Stimulated activated CD8-positive, alpha-beta memory T cell treated with anti-CD3 and anti-CD28 coated beads, Interleukin-12 subunit alpha, Interleukin-12 subunit beta, amount 100 ng/mL, for 4 hours (primary cell): ENCODE measurements around the gene MAML2.

Experiments
- DNase-seq: peaks from one replicate; pipeline ENCODE4 v3.0.0-alpha.2; 2020; ENCODE audit warnings: low read depth

Gene MAML2

GRCh38 chr11:96125400-96125799 lies 217.6 kb downstream of the MAML2 start:
- DNase-seq, result no peak

DNA sequence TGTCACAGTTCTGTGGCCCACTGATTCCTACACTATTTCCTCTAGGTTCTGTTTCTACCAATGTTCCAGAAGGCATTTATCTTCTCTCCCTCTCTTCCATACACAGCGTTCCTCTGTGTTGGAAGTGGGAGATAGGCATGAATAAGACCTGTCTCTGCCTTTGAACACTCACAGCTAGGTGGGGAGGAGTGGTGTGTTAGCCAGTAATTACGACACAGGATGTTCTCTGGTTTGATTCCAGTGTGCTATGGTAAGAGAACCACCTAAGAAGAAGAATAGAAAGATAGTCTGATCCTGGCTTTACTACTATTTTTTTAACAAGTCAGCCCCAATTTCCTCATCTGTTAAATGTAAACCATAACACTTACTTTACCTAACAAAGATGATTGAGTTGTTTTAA lies 218.8 kb downstream of the MAML2 start:
- DNase-seq, result no peak

GRCh38 chr11:96123301-96123700 lies 219.7 kb downstream of the MAML2 start:
- no peak for DNase-seq

DNA sequence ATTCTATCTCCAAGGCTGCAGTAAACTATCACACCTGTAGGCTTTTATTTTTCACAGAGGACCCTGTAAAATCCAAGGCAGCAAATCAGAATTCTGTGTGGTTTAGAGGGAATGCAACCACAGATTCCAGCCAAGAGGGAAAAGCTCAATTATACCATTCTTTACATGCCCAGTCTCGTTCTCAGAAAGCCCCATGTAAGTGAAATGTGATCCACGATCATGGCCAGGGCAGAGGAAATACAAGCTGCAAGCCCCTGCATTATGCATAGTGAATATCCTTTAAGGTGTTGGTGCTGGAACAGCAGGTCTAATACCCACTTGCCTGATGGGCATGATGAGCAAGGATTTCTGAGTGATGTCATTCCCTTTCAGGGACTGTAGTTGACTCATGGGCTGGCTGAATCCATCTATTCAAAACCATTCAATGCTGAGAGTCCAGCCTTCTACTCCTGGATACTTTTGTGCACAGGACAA lies 220.4 kb downstream of the MAML2 start:
- DNase-seq, result no peak

GRCh38 chr11:96119211-96119610 lies 223.8 kb downstream of the MAML2 start:
- DNase-seq, result no peak

DNA sequence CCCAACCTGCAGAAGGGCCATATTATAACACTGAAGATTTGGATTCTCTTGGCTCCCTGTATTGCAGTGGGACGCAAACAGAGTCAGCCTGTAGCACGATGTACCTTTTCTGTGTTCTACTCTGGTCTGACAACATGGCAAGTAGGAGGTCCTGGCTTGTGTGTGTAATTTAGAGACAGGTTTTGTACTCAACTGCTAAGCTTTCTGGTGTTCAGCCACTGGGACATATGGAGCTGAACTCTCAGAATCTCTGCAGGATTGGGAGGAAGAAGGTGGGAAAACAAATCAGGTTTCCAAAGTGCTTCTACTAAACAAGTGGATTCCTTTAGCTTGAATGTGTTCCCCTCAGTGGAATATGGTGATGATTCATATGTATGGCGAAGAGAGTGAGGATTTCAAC lies 226.6 kb downstream of the MAML2 start:
- DNase-seq, result no peak

DNA sequence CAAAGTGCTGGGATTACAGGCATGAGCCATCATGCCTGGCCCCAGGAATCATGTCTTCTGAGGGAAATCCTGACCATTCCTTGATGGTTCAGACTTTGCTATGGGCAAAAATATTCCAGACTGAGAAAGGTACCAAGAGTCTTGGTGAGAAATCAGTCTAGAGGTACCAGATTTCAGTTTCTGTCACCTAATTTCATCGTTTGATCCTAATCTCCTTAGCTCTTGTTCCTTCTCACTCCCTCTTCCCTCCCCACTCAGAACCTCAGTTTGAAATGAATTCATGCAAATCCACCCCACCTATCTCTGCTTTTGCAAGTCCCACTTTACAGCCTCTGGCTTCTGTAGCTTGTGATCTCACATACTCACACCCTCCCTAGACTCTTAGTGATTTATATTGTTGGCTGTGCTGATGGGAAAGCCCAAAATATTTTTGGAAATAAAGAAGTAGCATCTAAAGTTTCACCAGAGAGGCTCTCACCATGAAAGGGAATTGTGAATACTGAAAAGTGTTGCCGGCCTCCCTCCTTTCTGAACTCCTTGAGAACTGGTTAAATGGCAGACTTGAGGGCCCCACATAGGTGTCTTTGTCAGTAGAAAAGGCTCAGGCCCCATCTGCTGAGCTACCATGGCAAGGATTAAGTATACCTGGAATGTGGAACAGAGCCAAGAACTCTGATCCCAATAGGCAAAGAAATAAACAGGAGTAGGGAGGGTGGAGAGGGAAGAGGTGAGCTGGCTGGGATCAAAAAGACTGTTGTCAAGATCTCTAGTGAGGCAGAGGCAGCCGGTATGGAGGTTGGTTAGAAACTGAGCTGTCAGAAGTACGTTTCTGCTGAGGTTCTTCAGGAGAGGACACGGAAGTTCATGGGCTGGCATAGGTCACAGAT lies 228.6 kb downstream of the MAML2 start:
- DNase-seq, result no peak

DNA sequence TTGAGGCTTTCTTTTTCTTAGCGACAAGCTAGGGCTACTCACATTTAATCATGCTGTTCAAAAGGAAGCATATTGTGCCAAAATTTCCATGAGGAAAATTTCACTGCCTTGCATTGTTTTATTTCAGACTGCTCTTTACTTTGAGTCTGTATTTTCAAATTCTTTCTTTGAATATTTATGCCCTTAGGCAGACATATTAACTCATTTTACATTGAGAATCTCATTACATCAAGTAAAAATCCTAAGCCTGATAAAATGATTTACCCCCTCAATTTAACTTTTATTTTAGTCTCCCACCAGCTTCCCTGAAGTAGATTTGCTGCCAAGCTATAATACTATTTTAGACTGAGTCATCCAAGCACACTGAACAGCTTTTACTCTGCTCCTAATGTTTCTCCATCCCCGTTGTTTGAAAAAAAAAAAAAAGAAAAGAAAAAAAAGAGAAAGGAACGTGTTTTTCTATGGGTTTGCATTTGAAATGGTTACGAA lies 229.8 kb downstream of the MAML2 start:
- no peak for DNase-seq

DNA sequence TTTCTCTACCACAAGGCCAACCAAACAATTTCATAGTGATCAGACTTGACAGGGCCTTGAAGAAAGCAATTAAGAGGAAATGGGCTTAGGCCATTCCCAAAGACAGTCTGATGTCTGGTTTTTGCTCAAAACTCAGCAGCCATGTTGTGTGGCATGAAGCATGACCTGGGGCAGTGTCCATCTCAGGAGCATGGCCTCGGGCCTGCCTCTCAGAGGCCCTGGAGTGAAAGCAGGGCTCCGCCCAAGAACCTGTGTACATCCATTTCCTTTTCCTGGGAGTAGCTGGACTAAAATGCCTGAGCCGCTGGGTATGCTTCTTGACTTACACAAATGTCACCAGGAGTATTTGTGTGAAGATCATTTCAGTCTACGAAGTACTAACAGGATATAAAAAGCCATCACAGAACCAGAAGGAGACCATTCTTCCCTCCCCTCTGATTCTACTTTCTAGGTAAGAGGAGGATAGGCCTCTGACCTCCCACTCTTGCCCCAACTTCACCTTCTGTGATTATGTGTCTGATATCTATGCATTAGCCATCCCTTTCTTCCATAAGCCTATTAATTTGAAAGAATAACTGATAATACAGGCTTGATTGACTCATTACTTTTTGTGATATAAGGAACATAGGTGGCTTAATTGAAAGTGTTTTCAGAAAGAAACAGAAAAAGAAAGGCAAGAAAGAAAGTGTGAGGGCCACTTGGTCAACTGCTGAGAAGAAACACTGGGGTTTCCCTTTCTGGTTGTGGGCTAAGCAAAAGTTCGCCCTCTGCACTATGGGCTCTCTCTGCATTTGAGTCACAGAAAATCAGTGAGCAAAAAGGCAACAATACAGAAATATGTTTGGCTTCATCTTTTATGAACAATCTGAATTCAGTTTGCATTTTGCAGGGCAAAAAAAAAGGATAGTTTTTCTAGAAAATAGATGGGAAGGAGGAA lies 230.5 kb downstream of the MAML2 start:
- no peak for DNase-seq

DNA sequence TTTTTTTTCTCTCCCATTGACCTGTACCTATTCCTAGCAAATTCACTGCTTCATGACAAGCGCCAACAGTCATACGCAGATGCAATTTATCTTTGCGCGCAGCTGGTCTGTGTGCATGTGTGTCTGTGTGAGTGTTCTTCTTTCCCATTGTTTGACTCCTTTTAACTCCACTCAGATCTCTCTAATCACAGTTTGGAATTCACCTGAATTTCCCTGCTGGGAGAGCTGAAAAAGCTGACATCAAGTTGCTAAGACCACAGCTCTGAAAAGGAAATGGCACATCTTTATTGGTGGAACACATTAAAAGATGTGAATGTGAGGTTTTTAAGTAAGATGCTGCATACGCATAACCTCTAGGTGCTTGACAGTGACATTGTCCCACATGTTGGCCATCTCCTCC lies 231.7 kb downstream of the MAML2 start:
- no peak for DNase-seq

DNA sequence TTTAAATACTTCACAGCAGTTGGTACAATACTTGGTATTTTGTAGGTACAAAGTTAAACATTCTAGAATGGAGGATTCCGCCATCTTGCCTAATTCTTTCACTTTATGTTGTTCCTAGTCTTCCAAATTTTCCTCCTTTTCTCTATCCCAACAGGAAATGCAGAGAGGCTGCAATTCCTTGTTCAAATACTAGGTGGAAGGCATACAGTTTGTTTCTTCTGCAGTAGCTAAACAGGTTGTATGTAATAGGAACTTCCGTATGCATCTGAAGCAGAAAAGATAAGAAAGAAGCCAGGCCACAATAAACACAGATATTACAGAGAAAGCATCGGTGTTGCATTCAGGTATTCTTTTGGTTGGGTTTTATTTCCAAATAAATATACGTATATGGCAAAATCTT lies 232.7 kb downstream of the MAML2 start:
- no peak for DNase-seq

DNA sequence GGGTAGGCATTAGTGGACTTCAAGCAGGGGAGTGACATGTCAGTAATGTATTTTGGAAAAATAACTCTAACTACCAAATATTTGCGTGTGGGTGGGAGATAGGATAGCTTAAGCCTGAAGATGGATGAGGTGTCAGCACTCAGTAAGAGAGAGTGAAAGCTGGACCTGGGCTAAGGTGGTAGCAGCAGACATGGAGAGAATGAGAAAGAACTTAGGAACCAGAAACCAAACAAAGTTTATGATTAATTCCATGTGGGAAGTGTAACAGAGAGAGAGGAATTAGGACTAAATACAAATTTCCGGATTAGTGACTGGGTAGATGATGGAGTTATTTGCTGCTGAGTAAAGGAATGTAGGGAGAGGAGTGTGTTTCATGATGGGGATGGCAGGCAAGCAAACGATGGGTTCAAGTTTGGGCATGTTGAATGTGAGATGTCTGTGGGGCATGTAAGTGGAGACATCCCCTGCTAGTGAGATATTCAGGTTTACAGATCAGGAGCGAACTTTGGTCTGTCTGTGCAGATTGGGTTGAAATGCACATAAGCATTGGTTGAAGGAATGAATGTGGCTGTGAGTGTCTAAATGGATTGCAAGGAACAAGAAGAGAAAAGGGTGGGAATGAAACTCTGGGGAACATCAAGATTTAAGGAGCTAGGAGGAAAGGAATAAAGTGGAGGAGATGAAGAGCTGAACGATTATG lies 233.5 kb downstream of the MAML2 start:
- no peak for DNase-seq

DNA sequence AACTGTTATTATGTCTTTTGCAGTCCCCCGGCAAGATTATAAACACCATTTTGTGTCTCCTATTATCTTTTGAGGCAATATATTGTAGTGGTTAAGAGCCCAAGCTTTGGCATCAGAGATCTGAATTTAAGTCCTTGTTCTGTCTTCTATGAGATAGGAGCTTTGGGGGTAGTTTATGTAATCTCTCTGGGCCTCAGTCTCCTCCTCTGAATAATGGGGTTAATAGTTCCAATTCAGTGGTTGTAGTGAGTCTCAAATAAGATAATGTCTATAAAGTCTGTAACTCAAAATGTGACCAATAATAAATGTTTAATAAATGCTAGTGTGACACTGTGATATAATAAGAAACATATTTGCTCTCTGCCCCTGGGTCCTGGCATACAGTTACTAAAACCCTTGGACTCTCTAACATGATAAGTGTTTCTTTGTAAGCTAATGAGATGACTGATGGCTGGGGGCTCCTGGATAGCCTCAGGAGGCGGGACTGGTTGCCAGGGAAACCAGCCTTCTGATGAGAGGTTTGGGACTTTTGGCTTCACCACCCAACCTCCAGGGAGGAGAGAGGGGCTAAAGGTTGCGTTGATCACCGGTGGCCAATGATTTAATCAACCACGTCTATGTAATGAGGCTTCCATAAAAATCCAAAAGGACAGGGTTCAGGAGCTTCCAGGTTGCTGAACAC lies 235.7 kb downstream of the MAML2 start:
- DNase-seq, result no peak

- no peak for DNase-seq
These were observed 236.3 kb downstream of the MAML2 start for GRCh38 chr11:96106645-96107044.

DNA sequence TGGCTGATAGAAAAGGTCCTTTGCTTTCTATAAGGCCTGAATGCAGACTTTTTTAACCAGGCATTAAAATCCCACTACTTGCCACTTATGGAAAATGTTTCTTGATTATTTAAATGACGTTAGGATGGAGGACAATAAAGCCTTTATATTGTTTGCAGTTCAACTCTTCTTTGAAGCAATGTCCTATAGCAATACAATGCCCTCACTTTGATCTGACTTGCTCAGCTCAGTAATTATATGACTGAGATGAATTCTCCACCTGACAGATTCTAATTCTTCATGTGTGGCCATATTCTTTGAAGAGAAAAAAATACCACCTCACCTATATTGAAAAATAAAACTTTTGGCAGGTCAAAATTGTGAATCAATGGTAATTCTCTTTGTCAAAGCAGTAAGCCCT lies 237.1 kb downstream of the MAML2 start:
- no peak for DNase-seq

DNA sequence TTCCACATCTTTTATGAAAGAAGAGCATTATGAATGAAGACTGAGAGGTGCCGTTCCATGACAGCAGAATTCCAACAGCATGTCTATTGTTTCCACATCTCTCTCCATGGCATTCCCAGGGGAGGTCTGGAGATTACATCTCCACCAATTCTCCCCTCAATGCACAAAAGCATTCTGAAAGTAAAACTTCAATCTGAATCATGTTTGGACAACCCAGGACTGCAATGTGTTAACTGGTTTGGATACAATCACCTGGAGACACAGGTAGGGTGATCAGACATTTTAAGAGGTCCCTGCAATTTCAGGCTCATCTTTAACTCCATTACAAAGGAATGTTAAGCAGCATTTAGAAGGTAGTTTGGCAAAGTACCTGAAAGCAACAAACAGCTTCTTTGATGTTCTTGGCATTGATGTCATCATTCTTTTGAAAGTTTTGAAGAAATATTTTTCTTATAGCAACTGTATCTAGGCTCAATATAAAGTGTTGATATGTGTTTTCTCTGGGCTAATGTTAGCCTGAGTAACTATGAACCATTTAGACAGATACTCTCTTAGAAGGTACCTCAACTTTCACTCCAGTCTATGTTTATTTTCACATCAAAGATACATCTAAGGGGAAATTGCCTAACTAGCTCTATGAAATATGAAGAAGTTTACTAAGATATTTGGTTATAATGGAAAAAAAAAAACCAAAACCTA lies 237.6 kb downstream of the MAML2 start:
- no peak for DNase-seq

GRCh38 chr11:96104496-96104895 lies 238.5 kb downstream of the MAML2 start:
- no peak for DNase-seq

- no peak for DNase-seq
These were observed 239.3 kb downstream of the MAML2 start for GRCh38 chr11:96103721-96104120.

- no peak for DNase-seq
These were observed 239.9 kb downstream of the MAML2 start for GRCh38 chr11:96103102-96103501.

DNA sequence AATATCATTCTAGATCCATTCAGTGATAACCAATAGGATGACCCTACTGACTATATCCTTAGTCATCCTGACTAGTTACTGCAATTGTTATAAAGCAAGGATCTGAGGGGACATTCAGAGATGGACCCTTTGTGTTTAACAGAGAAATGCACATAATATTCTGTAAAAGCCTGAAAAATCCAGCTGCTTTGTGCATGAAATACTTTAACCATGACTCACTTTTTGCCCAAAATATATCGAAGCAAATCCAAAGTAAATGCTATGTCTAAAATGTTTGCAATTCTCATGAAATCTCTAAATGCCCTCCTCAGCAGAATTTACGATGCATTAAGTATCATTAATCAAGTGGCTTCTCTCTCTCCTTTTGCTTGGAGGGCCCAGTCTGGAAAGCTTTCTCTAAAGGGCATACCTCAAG lies 240.3 kb downstream of the MAML2 start:
- no peak for DNase-seq

DNA sequence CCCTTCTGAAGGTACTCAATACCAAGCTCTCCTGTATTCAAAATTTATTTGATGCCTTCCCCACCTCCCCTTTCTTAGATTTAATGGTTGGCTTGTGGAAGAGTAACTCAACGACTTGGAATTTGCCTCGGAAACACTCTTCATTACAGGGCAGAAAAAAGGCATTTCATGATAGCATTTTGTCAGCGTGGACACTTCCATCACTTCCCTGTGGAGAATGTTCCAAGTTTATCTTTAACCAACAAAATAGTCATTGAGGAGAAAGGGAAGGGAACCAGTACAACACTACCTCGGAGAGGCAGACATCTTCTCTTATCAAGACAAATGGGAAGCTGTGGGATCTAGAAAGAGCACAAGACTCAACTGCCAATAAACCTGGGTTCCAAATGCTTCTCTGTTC lies 241.8 kb downstream of the MAML2 start:
- no peak for DNase-seq
